WTC11 (cell line): Measurements from ENCODE around the gene MYO15B. TPM values are rescaled to one million over a fixed set of nuclear protein-coding genes. Genes with fewer than 3 reads are reported as not detected.
A peak's percentile ranks its signal among the peaks of the same experiment; 100 is the strongest.

Source experiments
- ATAC-seq: fragments of 200-7000 bp; cut with Tn5 transposase; 2 replicates; pipeline ENCODE4 v1.10.0; 2021; ENCODE audit warnings: mild to moderate bottlenecking, moderate library complexity
- CTCF ChIA-PET: fragments of 300-600 bp; sonication (Branson Sonifier 250); formaldehyde crosslinking; loops from one replicate; lab custom pipeline; 2021; ENCODE audit warnings: antibody characterized with exemption; lab: Charles Lee
- POLR2A ChIA-PET: fragments of 350-600 bp; sonication (Branson Sonifier 250); formaldehyde crosslinking; loops from one replicate; lab custom pipeline; 2021; ENCODE audit warnings: antibody characterized with exemption; lab: Charles Lee
- DNase-seq: peaks from one replicate; pipeline ENCODE4 v3.0.0; 2021; ENCODE audit warnings: low spot score
- H3K27ac Mint-ChIP-seq: 2 replicates; pipeline ENCODE4 v1.8.0; 2021; ENCODE audit warnings: mixed read lengths
- H3K27me3 Mint-ChIP-seq: 2 replicates; pipeline ENCODE4 v1.8.0; 2021; ENCODE audit warnings: low read depth, mild to moderate bottlenecking, moderate library complexity, mixed read lengths
- H3K36me3 Mint-ChIP-seq: 2 replicates; pipeline ENCODE4 v1.8.0; 2021; ENCODE audit warnings: mixed read lengths
- H3K4me1 Mint-ChIP-seq: 2 replicates; pipeline ENCODE4 v1.8.0; 2022; ENCODE audit warnings: mixed read lengths
- H3K4me3 Mint-ChIP-seq: 2 replicates; pipeline ENCODE4 v1.8.0; 2021; ENCODE audit warnings: mild to moderate bottlenecking, moderate library complexity, mixed read lengths
- H3K9me3 Mint-ChIP-seq: 2 replicates; pipeline ENCODE4 v1.8.0; 2021; ENCODE audit warnings: mixed read lengths
- ATF1 ChIP-seq: sonication (generic); formaldehyde crosslinking; IDR thresholded peaks from 2 replicates; pipeline ENCODE4 v1.8.1; 2023; ENCODE audit warnings: mild to moderate bottlenecking, moderate library complexity, missing genetic modification reagents
- ATF2 ChIP-seq: sonication (generic); formaldehyde crosslinking; IDR thresholded peaks from 2 replicates; pipeline ENCODE4 v1.8.1; 2022; ENCODE audit warnings: low read depth, missing genetic modification reagents, borderline replicate concordance
- CBFB ChIP-seq: sonication (generic); formaldehyde crosslinking; IDR thresholded peaks from 2 replicates; pipeline ENCODE4 v1.8.1; 2022; ENCODE audit warnings: mild to moderate bottlenecking, low read depth, missing genetic modification reagents
- CREM ChIP-seq: sonication (generic); formaldehyde crosslinking; IDR thresholded peaks from 2 replicates; pipeline ENCODE4 v1.8.1; 2022; ENCODE audit warnings: mild to moderate bottlenecking, missing genetic modification reagents, moderate library complexity
- E2F1 ChIP-seq: sonication (generic); formaldehyde crosslinking; IDR thresholded peaks from 2 replicates; pipeline ENCODE4 v1.8.0; 2022; ENCODE audit warnings: mild to moderate bottlenecking, missing genetic modification reagents
- ELF4 ChIP-seq: sonication (generic); formaldehyde crosslinking; IDR thresholded peaks from 2 replicates; pipeline ENCODE4 v1.8.1; 2022; ENCODE audit warnings: low read depth, mild to moderate bottlenecking, moderate library complexity, missing genetic modification reagents
- IRF2 ChIP-seq: sonication (generic); formaldehyde crosslinking; IDR thresholded peaks from 2 replicates; pipeline ENCODE4 v1.8.0; 2022; ENCODE audit warnings: low read depth, missing genetic modification reagents, borderline replicate concordance
- JUN ChIP-seq: sonication (generic); formaldehyde crosslinking; IDR thresholded peaks from 2 replicates; pipeline ENCODE4 v1.8.0; 2023; ENCODE audit warnings: mild to moderate bottlenecking, missing genetic modification reagents
- MAX ChIP-seq: sonication (generic); formaldehyde crosslinking; IDR thresholded peaks from 2 replicates; pipeline ENCODE4 v1.8.0; 2022; ENCODE audit warnings: mild to moderate bottlenecking, missing genetic modification reagents
- MXD4 ChIP-seq: fragments of 250-450 bp; sonication (Bioruptor Pico); IDR thresholded peaks from 2 replicates; pipeline ENCODE4 v1.8.0; 2021; ENCODE audit warnings: mild to moderate bottlenecking, moderate library complexity, borderline replicate concordance
- NFYB ChIP-seq: sonication (generic); formaldehyde crosslinking; conservative IDR thresholded peaks from 2 replicates; pipeline ENCODE4 v1.8.0; 2022; ENCODE audit warnings: low read depth, missing genetic modification reagents
- NR1H2 ChIP-seq: sonication (generic); formaldehyde crosslinking; IDR thresholded peaks from 2 replicates; pipeline ENCODE4 v1.9.0; 2021; ENCODE audit warnings: mild to moderate bottlenecking, moderate library complexity, missing genetic modification reagents
- NR3C1 ChIP-seq: sonication (generic); formaldehyde crosslinking; conservative IDR thresholded peaks from 2 replicates; pipeline ENCODE4 v1.8.1; 2023; ENCODE audit warnings: low read depth, mild to moderate bottlenecking, missing genetic modification reagents
- OVOL2 ChIP-seq: fragments of 250-450 bp; sonication (Bioruptor Pico); IDR thresholded peaks from 2 replicates; pipeline ENCODE4 v1.9.0; 2021; ENCODE audit warnings: mild to moderate bottlenecking, borderline replicate concordance
- PRRX2 ChIP-seq: fragments of 250-450 bp; sonication (Bioruptor Pico); IDR thresholded peaks from 2 replicates; pipeline ENCODE4 v1.8.0; 2021; ENCODE audit warnings: mild to moderate bottlenecking
- RORB ChIP-seq: fragments of 250-450 bp; sonication (Bioruptor Pico); IDR thresholded peaks from 2 replicates; pipeline ENCODE4 v1.9.0; 2021; ENCODE audit warnings: mild to moderate bottlenecking
- TP53 ChIP-seq: sonication (generic); formaldehyde crosslinking; IDR thresholded peaks from 2 replicates; pipeline ENCODE4 v1.8.1; 2023; ENCODE audit warnings: mild to moderate bottlenecking, missing genetic modification reagents
- USF1 ChIP-seq: sonication (generic); formaldehyde crosslinking; IDR thresholded peaks from 2 replicates; pipeline ENCODE4 v1.8.0; 2022; ENCODE audit warnings: mild to moderate bottlenecking, missing genetic modification reagents
- USF2 ChIP-seq: sonication (generic); formaldehyde crosslinking; IDR thresholded peaks from 2 replicates; pipeline ENCODE4 v1.8.1; 2023; ENCODE audit warnings: mild to moderate bottlenecking, missing genetic modification reagents, moderate library complexity
- ZBTB43 ChIP-seq: sonication (generic); formaldehyde crosslinking; IDR thresholded peaks from 2 replicates; pipeline ENCODE4 v1.8.1; 2023; ENCODE audit warnings: mild to moderate bottlenecking, missing genetic modification reagents
- ZNF281 ChIP-seq: sonication (generic); formaldehyde crosslinking; IDR thresholded peaks from 2 replicates; pipeline ENCODE4 v1.8.0; 2023; ENCODE audit warnings: mild to moderate bottlenecking, missing genetic modification reagents
- ZNF317 ChIP-seq: sonication (generic); formaldehyde crosslinking; IDR thresholded peaks from 2 replicates; pipeline ENCODE4 v1.8.1; 2023; ENCODE audit warnings: low read depth, mild to moderate bottlenecking, moderate library complexity, missing genetic modification reagents, borderline replicate concordance
- ZNF671 ChIP-seq: fragments of 250-450 bp; sonication (Bioruptor Pico); IDR thresholded peaks from 2 replicates; pipeline ENCODE4 v1.8.0; 2021; ENCODE audit warnings: mild to moderate bottlenecking
- total RNA-seq: library from RNA; stranded (reverse); gene quantifications from 3 replicates; pipeline ENCODE4 v1.2.3, GENCODE V29; 2021

Gene MYO15B
- total RNA-seq, 1 experiment from 2014 or later = 35.6 TPM

- Mint-ChIP-seq H3K9me3 (no peaks in the 10 kb centered on the region), H3K36me3 (no peaks in the 10 kb centered on the region; the same call in 1 of the 2 replicates), H3K27ac (no peak overlapping the region), H3K27me3 (no peaks in the 10 kb centered on the region), H3K4me1 (no peaks in the 10 kb centered on the region), H3K4me3 (no peak overlapping the region)
- no peak for ATAC-seq
- CTCF ChIA-PET = no interaction called here
- no peak for TF ChIP-seq PRRX2 (CRISPR knock-in tag)
- no peak for TF ChIP-seq ATF2
- TF ChIP-seq OVOL2 (CRISPR knock-in tag) = no peak
- TF ChIP-seq NFYB (CRISPR knock-in tag) = no peak
- no peak for TF ChIP-seq CBFB
- POLR2A ChIA-PET = no interaction called here
- DNase-seq = no peak
These were observed 22.5 kb upstream of the MYO15B start for GRCh38 chr17:75565066-75565465.

- ATAC-seq (no peak), DNase-seq (no peak)
- CTCF ChIA-PET = no interaction called here
- H3K4me1 Mint-ChIP-seq = no peaks in the 10 kb centered on the region
- TF ChIP-seq ATF1 (CRISPR knock-in tag) (no peak), MXD4 (CRISPR knock-in tag) (no peak), ZBTB43 (CRISPR knock-in tag) (no peak), ZNF281 (CRISPR knock-in tag) (no peak), USF2 (CRISPR knock-in tag) (no peak), IRF2 (no peak), NR3C1 (no peak), ZNF317 (CRISPR knock-in tag) (no peak), ELF4 (CRISPR knock-in tag) (no peak), MAX (no peak)
- peaks cover under 1% of the 10 kb centered on the region; the same call in 1 of the 2 replicates for H3K36me3 Mint-ChIP-seq
- no peaks in the 10 kb centered on the region for H3K9me3 Mint-ChIP-seq
- H3K4me3 Mint-ChIP-seq = no peak overlapping the region
- POLR2A ChIA-PET = no interaction called here
- no peaks in the 10 kb centered on the region for H3K27me3 Mint-ChIP-seq
- H3K27ac Mint-ChIP-seq = no peak overlapping the region
These were observed 22.0 kb upstream of the MYO15B start for GRCh38 chr17:75565618-75566017.

GRCh38 chr17:75566416-75566815 is 21.2 kb upstream of the MYO15B start:
- ATAC-seq (no peak), DNase-seq (no peak)
- no peak for TF ChIP-seq E2F1
- TF ChIP-seq RORB (CRISPR knock-in tag) = no peak
- TF ChIP-seq CREM (CRISPR knock-in tag) = no peak
- no peak for TF ChIP-seq JUN
- TF ChIP-seq ZNF671 = no peak
- no peak for TF ChIP-seq ATF1 (CRISPR knock-in tag)
- no peak for TF ChIP-seq NR1H2
- no peak for TF ChIP-seq OVOL2 (CRISPR knock-in tag)
- no peak for TF ChIP-seq TP53 (CRISPR knock-in tag)
- no peak for TF ChIP-seq USF1 (CRISPR knock-in tag)
- CTCF ChIA-PET = no interaction called here
- 0 out of 2 replicates have a peak overlapping the region, but pooled peaks have one; percentile 20 for H3K27ac Mint-ChIP-seq
- H3K4me1 Mint-ChIP-seq = no peaks in the 10 kb centered on the region
- no peaks in the 10 kb centered on the region for H3K27me3 Mint-ChIP-seq
- H3K36me3 Mint-ChIP-seq = peaks cover 3% of the 10 kb centered on the region; the same call in 1 of the 2 replicates
- POLR2A ChIA-PET = no interaction called here
- no peaks in the 10 kb centered on the region for H3K9me3 Mint-ChIP-seq
- H3K4me3 Mint-ChIP-seq = no peak overlapping the region
